Peyer's patch (tissue), 4 donors: ENCODE results near the gene SCUBE1.

Experiments used
- POLR2A ChIP-seq, 2 donors: fragments of 450-650 bp; IDR thresholded peaks; one replicate each; pipeline ENCODE4 v1.5.1; 2017; ENCODE audit warnings: antibody characterized with exemption in 2 of 2, mild to moderate bottlenecking in 2 of 2, moderate library complexity in 2 of 2
- TF ChIP-seq, protein P1 (sequence below), 6 experiments: fragments of 450-650 bp in 4 of 6; fragments of 200-600 bp in 2 of 6; sonication (generic) in 1 of 6; IDR thresholded peaks; one replicate each; pipeline ENCODE4 v1.5.1; 2017 to 2019; ENCODE audit warnings: antibody characterized with exemption in 6 of 6, mild to moderate bottlenecking in 3 of 6, moderate library complexity in 1 of 6

DNA sequence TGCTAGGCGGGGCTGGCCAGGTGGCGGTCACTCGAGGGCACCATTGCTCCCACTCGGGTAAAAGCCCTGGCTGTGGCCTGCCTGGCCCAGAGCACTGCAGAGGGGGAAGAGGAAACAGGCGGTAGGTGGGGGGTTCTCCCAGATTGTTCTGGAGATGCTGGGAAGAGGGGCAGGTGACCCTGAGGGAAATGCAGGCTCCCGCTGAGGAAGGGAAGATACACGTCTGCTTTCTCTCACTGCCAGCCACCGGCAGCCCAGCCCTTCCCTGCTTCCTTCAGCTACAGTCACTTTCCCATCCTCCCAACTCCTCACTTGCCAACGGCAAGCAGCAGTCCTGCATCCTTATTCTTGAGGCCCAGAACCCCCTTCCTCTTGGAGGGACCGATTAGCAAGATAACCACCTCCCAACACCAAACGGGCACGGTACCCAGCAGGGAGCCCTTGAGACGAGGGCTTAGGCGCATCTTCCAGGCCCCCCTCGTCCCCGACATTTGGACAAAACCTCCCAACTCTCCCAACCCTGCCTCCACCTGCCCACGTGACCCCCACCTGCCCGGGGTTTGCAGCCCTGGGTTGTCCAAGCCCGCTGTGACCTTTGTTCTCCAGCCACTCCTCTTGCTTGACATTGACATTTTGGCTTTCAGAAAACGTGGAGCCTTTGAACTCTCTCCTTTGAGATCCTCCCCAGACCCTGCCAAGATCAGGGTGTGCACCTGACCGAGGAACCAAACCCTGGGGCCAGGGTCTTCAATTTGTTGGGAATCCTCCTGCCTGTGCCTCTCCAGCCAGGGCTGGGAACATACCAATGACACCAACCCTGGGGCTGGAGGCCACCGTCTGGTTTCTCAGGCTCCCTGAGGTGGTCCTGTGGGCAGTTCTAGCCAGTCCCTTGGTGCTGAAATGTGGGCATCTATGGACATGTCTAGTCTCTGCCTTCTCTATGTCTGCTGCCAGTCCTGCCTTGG is 107.4 kb downstream of the SCUBE1 start:
- TF ChIP-seq, protein P1, sequence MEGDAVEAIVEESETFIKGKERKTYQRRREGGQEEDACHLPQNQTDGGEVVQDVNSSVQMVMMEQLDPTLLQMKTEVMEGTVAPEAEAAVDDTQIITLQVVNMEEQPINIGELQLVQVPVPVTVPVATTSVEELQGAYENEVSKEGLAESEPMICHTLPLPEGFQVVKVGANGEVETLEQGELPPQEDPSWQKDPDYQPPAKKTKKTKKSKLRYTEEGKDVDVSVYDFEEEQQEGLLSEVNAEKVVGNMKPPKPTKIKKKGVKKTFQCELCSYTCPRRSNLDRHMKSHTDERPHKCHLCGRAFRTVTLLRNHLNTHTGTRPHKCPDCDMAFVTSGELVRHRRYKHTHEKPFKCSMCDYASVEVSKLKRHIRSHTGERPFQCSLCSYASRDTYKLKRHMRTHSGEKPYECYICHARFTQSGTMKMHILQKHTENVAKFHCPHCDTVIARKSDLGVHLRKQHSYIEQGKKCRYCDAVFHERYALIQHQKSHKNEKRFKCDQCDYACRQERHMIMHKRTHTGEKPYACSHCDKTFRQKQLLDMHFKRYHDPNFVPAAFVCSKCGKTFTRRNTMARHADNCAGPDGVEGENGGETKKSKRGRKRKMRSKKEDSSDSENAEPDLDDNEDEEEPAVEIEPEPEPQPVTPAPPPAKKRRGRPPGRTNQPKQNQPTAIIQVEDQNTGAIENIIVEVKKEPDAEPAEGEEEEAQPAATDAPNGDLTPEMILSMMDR (IDR thresholded peaks at IDR 0.05) = no peak
- no peak for TF ChIP-seq POLR2A (IDR thresholded peaks at IDR 0.05)
